Fibroblast of pulmonary artery (primary cell): Measurements from ENCODE around the gene APOBEC3F.

Experiments
- DNase-seq: peaks from one replicate; pipeline ENCODE4 v3.0.0-alpha.2; 2010; ENCODE audit warnings: low read depth
- H3K4me3 ChIP-seq: replicated peaks from 2 replicates; pipeline ENCODE4 v1.5.1; 2011; ENCODE audit warnings: low read depth, mild to moderate bottlenecking, control low read depth, low read length, moderate library complexity
- TF ChIP-seq, protein P1 (sequence below): IDR thresholded peaks from 2 replicates; pipeline ENCODE4 v1.5.1; 2011; ENCODE audit warnings: mild to moderate bottlenecking, control low read depth, low read length, inconsistent platforms; ENCODE audit errors: missing control alignments

Gene APOBEC3F

GRCh38 chr22:39087098-39087497 lies 46.4 kb downstream of the APOBEC3F start:
- DNase-seq, result no peak
- H3K4me3 ChIP-seq, result no peak overlapping the region
- TF ChIP-seq, protein P1, sequence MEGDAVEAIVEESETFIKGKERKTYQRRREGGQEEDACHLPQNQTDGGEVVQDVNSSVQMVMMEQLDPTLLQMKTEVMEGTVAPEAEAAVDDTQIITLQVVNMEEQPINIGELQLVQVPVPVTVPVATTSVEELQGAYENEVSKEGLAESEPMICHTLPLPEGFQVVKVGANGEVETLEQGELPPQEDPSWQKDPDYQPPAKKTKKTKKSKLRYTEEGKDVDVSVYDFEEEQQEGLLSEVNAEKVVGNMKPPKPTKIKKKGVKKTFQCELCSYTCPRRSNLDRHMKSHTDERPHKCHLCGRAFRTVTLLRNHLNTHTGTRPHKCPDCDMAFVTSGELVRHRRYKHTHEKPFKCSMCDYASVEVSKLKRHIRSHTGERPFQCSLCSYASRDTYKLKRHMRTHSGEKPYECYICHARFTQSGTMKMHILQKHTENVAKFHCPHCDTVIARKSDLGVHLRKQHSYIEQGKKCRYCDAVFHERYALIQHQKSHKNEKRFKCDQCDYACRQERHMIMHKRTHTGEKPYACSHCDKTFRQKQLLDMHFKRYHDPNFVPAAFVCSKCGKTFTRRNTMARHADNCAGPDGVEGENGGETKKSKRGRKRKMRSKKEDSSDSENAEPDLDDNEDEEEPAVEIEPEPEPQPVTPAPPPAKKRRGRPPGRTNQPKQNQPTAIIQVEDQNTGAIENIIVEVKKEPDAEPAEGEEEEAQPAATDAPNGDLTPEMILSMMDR, result no peak

DNA sequence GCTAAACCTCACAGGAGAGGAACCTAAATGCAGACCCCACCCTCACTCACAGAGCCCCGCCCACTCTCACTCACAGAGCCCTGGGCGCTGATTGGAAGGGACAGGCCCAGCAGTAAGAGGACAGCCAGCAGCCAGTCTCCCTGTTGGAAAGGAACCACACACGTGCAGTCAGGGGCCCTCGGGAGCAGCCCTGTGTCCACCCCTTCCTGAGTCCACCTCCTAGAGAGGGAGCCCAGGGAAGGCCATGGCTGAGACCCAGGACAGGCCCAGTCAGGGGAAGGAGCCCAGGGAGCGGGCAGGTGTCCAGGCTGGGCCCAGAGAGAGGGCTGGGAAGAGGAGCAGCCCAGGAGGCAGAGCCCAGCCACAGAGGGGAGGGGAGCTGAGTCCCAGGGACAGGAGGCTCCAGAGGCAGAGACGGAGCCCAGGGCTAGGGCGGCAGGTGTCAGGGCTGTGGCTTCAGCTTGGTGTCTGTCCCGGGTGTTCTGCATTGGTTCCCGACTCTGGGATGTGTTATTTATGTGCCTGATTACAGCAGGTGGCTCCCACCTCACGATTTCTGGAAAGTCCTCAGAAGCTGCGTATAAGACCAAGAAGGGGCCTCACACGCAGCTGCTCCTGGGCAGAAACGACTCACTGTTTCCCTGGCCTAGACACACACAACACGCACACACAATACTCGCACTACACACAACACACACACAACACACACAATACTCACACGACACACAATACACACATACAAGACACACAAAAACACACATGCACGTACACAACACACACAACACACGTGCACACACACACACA lies 47.4 kb downstream of the APOBEC3F start:
- TF ChIP-seq, protein P1, result no peak
- no peak for DNase-seq
- H3K4me3 ChIP-seq, result no peak overlapping the region

- H3K4me3 ChIP-seq, result no peak overlapping the region
- no peak for DNase-seq
- TF ChIP-seq, protein P1, result no peak
Measured at GRCh38 chr22:39088685-39089032, 48.0 kb downstream of the APOBEC3F start.

DNA sequence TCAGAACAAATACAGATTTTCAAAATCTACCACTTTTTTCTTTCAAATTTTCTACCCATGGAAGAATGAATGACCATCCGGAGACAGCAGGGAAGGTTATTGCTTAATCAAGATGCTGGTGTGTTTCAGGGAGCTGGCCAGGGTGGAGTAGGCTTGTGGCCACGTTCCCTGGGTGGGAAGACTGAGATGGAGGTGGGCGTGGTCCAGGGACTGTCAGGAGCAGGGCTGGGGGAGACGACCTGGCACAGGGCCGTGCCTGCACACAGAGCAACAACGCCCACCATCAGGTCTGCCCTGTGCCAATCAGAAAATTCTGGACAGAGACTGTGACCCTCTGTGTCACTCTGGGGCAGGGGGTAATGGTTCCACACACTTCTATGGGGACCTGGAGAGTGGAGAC lies 49.3 kb downstream of the APOBEC3F start:
- no peak overlapping the region for H3K4me3 ChIP-seq
- DNase-seq, result no peak
- TF ChIP-seq, protein P1, result no peak

GRCh38 chr22:39090426-39091064 lies 49.9 kb downstream of the APOBEC3F start:
- DNase-seq, result no peak
- no peak overlapping the region for H3K4me3 ChIP-seq
- TF ChIP-seq, protein P1, result no peak

DNA sequence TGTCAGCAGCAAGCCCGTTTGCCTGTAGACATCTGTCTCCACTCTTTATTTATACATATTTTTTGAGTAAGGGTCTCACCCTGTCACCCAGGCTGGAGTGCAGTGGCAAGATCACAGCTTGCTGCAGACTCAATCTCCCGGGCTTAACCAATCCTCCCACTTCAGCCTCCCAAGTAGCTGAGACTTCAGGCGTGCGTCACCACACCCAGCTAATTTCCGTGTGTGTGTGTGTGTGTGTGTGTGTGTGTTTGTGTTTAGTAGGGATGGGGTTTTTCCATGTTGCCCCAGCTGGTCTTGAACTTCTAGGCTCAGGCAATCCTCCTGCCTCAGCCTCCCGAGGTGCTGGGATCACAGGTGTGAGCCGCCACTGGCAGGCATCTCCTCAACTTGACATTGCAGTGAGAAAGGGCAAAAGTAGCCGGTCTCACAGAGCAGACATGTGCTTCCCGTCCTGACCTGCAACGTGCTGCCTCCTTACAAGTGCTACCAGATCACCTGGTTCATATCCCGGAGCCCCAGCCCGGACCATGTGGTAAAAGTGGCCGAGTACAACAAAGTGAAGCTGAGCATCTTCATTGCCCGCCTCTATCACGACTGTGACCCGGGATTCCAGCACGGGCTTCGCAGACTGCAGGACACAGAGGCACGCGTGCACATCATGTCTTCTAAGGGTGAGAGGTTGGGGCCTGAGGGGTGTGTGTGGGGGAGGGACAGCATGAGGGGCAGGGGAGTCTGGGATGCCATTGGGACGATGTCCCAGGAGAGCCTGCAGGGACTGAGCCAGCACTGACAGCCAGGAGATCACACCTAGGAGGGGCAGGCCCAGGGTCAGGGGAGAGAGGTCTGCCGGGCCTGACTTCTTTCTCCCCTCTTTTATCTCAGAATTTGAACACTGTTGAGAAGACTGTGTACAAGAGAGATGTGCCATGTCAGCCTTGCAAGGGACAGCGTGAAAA lies 50.7 kb downstream of the APOBEC3F start:
- DNase-seq, result no peak
- TF ChIP-seq, protein P1, result no peak
- H3K4me3 ChIP-seq, result no peak overlapping the region
